T-helper 17 cell (primary cell): ENCODE results near the gene PILRB. TPM values are rescaled to one million over a fixed set of nuclear protein-coding genes. Genes with fewer than 3 reads are reported as not detected.

ENCODE experiments used
- ATAC-seq: fragments of 150-1000 bp; cut with Tn5 transposase; 2 replicates; pipeline ENCODE4 v1.10.0; 2021; ENCODE audit warnings: mild to moderate bottlenecking, moderate library complexity
- DNase-seq, 3 donors: peaks; one replicate each; pipeline versions ENCODE4 v3.0.0 to v3.0.0-alpha.2; 2020 to 2021
- H3K9me3 ChIP-seq: one replicate; pipeline ENCODE4 v1.7.0; 2013; ENCODE audit warnings: low read length, mild to moderate bottlenecking; ENCODE audit not compliant: control insufficient read depth, poor library complexity, severe bottlenecking
- H3K27ac Mint-ChIP-seq: one replicate; pipeline ENCODE4 v1.8.0; 2022; ENCODE audit warnings: mild to moderate bottlenecking, moderate library complexity, mixed read lengths
- H3K27me3 Mint-ChIP-seq: one replicate; pipeline ENCODE4 v1.8.0; 2022; ENCODE audit warnings: mixed read lengths
- H3K36me3 Mint-ChIP-seq: one replicate; pipeline ENCODE4 v1.8.0; 2022; ENCODE audit warnings: low read depth, mixed read lengths
- H3K4me1 Mint-ChIP-seq: one replicate; pipeline ENCODE4 v1.8.0; 2022; ENCODE audit warnings: mild to moderate bottlenecking, mixed read lengths
- H3K4me3 Mint-ChIP-seq: one replicate; pipeline ENCODE4 v1.8.0; 2022; ENCODE audit warnings: mild to moderate bottlenecking, moderate library complexity, mixed read lengths
- total RNA-seq, 4 donors: library from RNA in 2 of 4; stranded (reverse) in 2 of 4; gene quantifications; one replicate each; pipeline ENCODE4 v1.2.3 and lab custom pipeline; 2022 to 2026

The PILRB gene
- total RNA-seq, 2 donors from 2014 or later, result 71.6 to 97.2 TPM

- ATAC-seq (no peak), DNase-seq (no peak)
- H3K4me1 Mint-ChIP-seq, result peaks cover 13% of the 10 kb centered on the region
- peak overlapping the region; percentile 61 for H3K27ac Mint-ChIP-seq
- H3K4me3 Mint-ChIP-seq, result no peak overlapping the region
- H3K9me3 ChIP-seq, result no peaks in the 10 kb centered on the region
- peaks cover 28% of the 10 kb centered on the region for H3K27me3 Mint-ChIP-seq
- H3K36me3 Mint-ChIP-seq, result peaks cover 6% of the 10 kb centered on the region
These were observed 35.5 kb downstream of the PILRB start for GRCh38 chr7:100393233-100393905.

- peaks cover 15% of the 10 kb centered on the region for H3K4me1 Mint-ChIP-seq
- H3K36me3 Mint-ChIP-seq, result peaks cover 6% of the 10 kb centered on the region
- DNase-seq, result no peak
- H3K27me3 Mint-ChIP-seq, result peaks cover 28% of the 10 kb centered on the region
- no peak overlapping the region for H3K4me3 Mint-ChIP-seq
- H3K27ac Mint-ChIP-seq, result peak overlapping the region; percentile 61
- no peaks in the 10 kb centered on the region for H3K9me3 ChIP-seq
- ATAC-seq, result no peak
These were observed 36.2 kb downstream of the PILRB start for GRCh38 chr7:100394077-100394476.

GRCh38 chr7:100396421-100396982 is 38.6 kb downstream of the PILRB start:
- Mint-ChIP-seq H3K4me3 (peak overlapping the region; percentile 75), H3K27me3 (peaks cover 11% of the 10 kb centered on the region), H3K27ac (peak overlapping the region; percentile 74), H3K36me3 (no peaks in the 10 kb centered on the region), H3K4me1 (peaks cover 21% of the 10 kb centered on the region)
- no peaks in the 10 kb centered on the region for H3K9me3 ChIP-seq
- DNase-seq, result no peak
- ATAC-seq, result peak; percentile 94

- Mint-ChIP-seq H3K36me3 (no peaks in the 10 kb centered on the region), H3K4me3 (peak overlapping the region; percentile 75), H3K27me3 (peaks cover 1% of the 10 kb centered on the region), H3K27ac (no peak overlapping the region), H3K4me1 (peaks cover 21% of the 10 kb centered on the region)
- no peak for DNase-seq
- H3K9me3 ChIP-seq, result no peaks in the 10 kb centered on the region
- ATAC-seq, result no peak
These were observed 39.6 kb downstream of the PILRB start for GRCh38 chr7:100397315-100398081.

GRCh38 chr7:100398239-100398638 is 40.3 kb downstream of the PILRB start:
- peaks cover 21% of the 10 kb centered on the region for H3K4me1 Mint-ChIP-seq
- DNase-seq, result no peak
- no peaks in the 10 kb centered on the region for H3K36me3 Mint-ChIP-seq
- no peak for ATAC-seq
- H3K4me3 Mint-ChIP-seq, result no peak overlapping the region
- H3K9me3 ChIP-seq, result no peaks in the 10 kb centered on the region
- no peaks in the 10 kb centered on the region for H3K27me3 Mint-ChIP-seq
- H3K27ac Mint-ChIP-seq, result no peak overlapping the region

- Mint-ChIP-seq H3K4me3 (no peak overlapping the region), H3K4me1 (peaks cover 21% of the 10 kb centered on the region), H3K27ac (no peak overlapping the region), H3K27me3 (no peaks in the 10 kb centered on the region), H3K36me3 (no peaks in the 10 kb centered on the region)
- ATAC-seq (no peak), DNase-seq (no peak)
- no peaks in the 10 kb centered on the region for H3K9me3 ChIP-seq
These were observed 42.1 kb downstream of the PILRB start for GRCh38 chr7:100400041-100400440.

GRCh38 chr7:100400656-100401055 is 42.7 kb downstream of the PILRB start:
- peaks cover 21% of the 10 kb centered on the region for H3K4me1 Mint-ChIP-seq
- H3K27ac Mint-ChIP-seq, result no peak overlapping the region
- H3K27me3 Mint-ChIP-seq, result no peaks in the 10 kb centered on the region
- no peak for DNase-seq
- ATAC-seq, result no peak
- H3K9me3 ChIP-seq, result no peaks in the 10 kb centered on the region
- no peaks in the 10 kb centered on the region for H3K36me3 Mint-ChIP-seq
- H3K4me3 Mint-ChIP-seq, result no peak overlapping the region

GRCh38 chr7:100401811-100402210 is 43.9 kb downstream of the PILRB start:
- DNase-seq (no peak), ATAC-seq (no peak)
- H3K27me3 Mint-ChIP-seq, result peaks cover under 1% of the 10 kb centered on the region
- no peaks in the 10 kb centered on the region for H3K36me3 Mint-ChIP-seq
- no peak overlapping the region for H3K27ac Mint-ChIP-seq
- peaks cover 17% of the 10 kb centered on the region for H3K4me1 Mint-ChIP-seq
- no peak overlapping the region for H3K4me3 Mint-ChIP-seq
- H3K9me3 ChIP-seq, result no peaks in the 10 kb centered on the region

GRCh38 chr7:100402241-100402640 is 44.3 kb downstream of the PILRB start:
- Mint-ChIP-seq H3K27me3 (peaks cover 5% of the 10 kb centered on the region), H3K36me3 (no peaks in the 10 kb centered on the region), H3K4me3 (no peak overlapping the region), H3K27ac (no peak overlapping the region), H3K4me1 (peaks cover 14% of the 10 kb centered on the region)
- H3K9me3 ChIP-seq, result no peaks in the 10 kb centered on the region
- DNase-seq, result no peak
- ATAC-seq, result no peak

- DNase-seq, result no peak
- H3K9me3 ChIP-seq, result no peaks in the 10 kb centered on the region
- Mint-ChIP-seq H3K27ac (no peak overlapping the region), H3K4me3 (no peak overlapping the region), H3K27me3 (peaks cover 6% of the 10 kb centered on the region), H3K36me3 (no peaks in the 10 kb centered on the region), H3K4me1 (peaks cover 5% of the 10 kb centered on the region)
- ATAC-seq, result no peak
These were observed 48.9 kb downstream of the PILRB start for GRCh38 chr7:100406767-100407166.

GRCh38 chr7:100407285-100408180 is 49.6 kb downstream of the PILRB start:
- Mint-ChIP-seq H3K36me3 (peaks cover 3% of the 10 kb centered on the region), H3K4me1 (peaks cover 5% of the 10 kb centered on the region)
- H3K9me3 ChIP-seq, result no peaks in the 10 kb centered on the region

GRCh38 chr7:100411101-100411500 is 53.2 kb downstream of the PILRB start:
- Mint-ChIP-seq H3K27me3 (peaks cover 20% of the 10 kb centered on the region), H3K36me3 (peaks cover 13% of the 10 kb centered on the region), H3K4me3 (no peak overlapping the region), H3K27ac (no peak overlapping the region), H3K4me1 (peaks cover 10% of the 10 kb centered on the region)
- no peak for DNase-seq
- no peaks in the 10 kb centered on the region for H3K9me3 ChIP-seq
- ATAC-seq, result no peak

More at GRCh38 chr7:100407285-100408180, 49.6 kb downstream of the PILRB start:
- Mint-ChIP-seq H3K27me3 (peaks cover 6% of the 10 kb centered on the region), H3K27ac (no peak overlapping the region), H3K4me3 (no peak overlapping the region)
- DNase-seq (no peak), ATAC-seq (peak; percentile 90)

- H3K4me1 Mint-ChIP-seq, result peaks cover 5% of the 10 kb centered on the region
- no peaks in the 10 kb centered on the region for H3K9me3 ChIP-seq
- peaks cover 14% of the 10 kb centered on the region for H3K27me3 Mint-ChIP-seq
- no peak overlapping the region for H3K4me3 Mint-ChIP-seq
- H3K36me3 Mint-ChIP-seq, result peaks cover 13% of the 10 kb centered on the region
- no peak overlapping the region for H3K27ac Mint-ChIP-seq
- no peak for DNase-seq
- no peak for ATAC-seq
These were observed 55.4 kb downstream of the PILRB start for GRCh38 chr7:100413346-100413745.
